Upper lobe of left lung (tissue), 6 donors: ENCODE data around the gene ANKRD61. TPM values are rescaled to one million over a fixed set of nuclear protein-coding genes. Genes with fewer than 3 reads are reported as not detected.
"Not testable (repeated sequence)": the region's sequence is repeated elsewhere in the genome, so short reads cannot be mapped to it uniquely, and the experiment has no call there.

Source experiments
- ATAC-seq, 2 donors: fragments of 200-7000 bp; cut with Tn5 transposase; one replicate each; pipeline ENCODE4 v1.9.1; 2022; ENCODE audit warnings: mild to moderate bottlenecking in 2 of 2, moderate library complexity in 2 of 2; ENCODE audit not compliant: low FRiP score in 2 of 2
- DNase-seq, 2 donors: peaks; one replicate each; pipeline ENCODE4 v3.0.0-alpha.2; 2019 to 2020
- H3K27ac ChIP-seq, 4 donors: fragments of 200-600 bp; sonication (generic); one replicate each; pipeline ENCODE4 v1.5.1; 2016 to 2019
- H3K27me3 ChIP-seq, 4 donors: fragments of 200-600 bp; sonication (generic); one replicate each; pipeline ENCODE4 v1.5.1; 2017 to 2019
- H3K36me3 ChIP-seq, 4 donors: fragments of 200-600 bp; sonication (generic); one replicate each; pipeline ENCODE4 v1.5.1; 2016 to 2019
- H3K4me1 ChIP-seq, 4 donors: fragments of 200-600 bp; sonication (generic); one replicate each; pipeline ENCODE4 v1.5.1; 2018 to 2019
- H3K4me3 ChIP-seq, 4 donors: fragments of 200-600 bp; sonication (generic); one replicate each; pipeline ENCODE4 v1.5.1; 2017 to 2019; ENCODE audit warnings: mild to moderate bottlenecking in 2 of 4, moderate library complexity in 1 of 4
- H3K9me3 ChIP-seq, 4 donors: fragments of 200-600 bp; sonication (generic); one replicate each; pipeline ENCODE4 v1.5.1; 2018 to 2019
- CTCF ChIP-seq, 6 experiments: fragments of 450-650 bp in 4 of 6; fragments of 200-600 bp in 2 of 6; sonication (generic) in 2 of 6; IDR thresholded peaks; one replicate each; pipeline ENCODE4 v1.5.1; 2016 to 2019; ENCODE audit warnings: antibody characterized with exemption in 6 of 6
- EP300 ChIP-seq, 4 donors: sonication (generic); formaldehyde crosslinking; IDR thresholded peaks; one replicate each; pipeline ENCODE4 v1.5.1; 2017; ENCODE audit warnings: antibody characterized with exemption in 4 of 4, control low read depth in 2 of 4
- POLR2A ChIP-seq, 4 donors: fragments of 450-650 bp; IDR thresholded peaks; one replicate each; pipeline ENCODE4 v1.5.1; 2016 to 2017; ENCODE audit warnings: antibody characterized with exemption in 4 of 4, mild to moderate bottlenecking in 2 of 4
- POLR2AphosphoS5 ChIP-seq, 2 donors: sonication (generic); formaldehyde crosslinking; IDR thresholded peaks; one replicate each; pipeline ENCODE4 v1.5.1; 2017; ENCODE audit warnings: antibody characterized with exemption in 2 of 2
- WGBS, 2 donors: methylation state at CpG; one replicate each; pipeline ENCODE4 v1.1.5; 2017 to 2018; 5-methylcytosine and 5-hydroxymethylcytosine counted together
- total RNA-seq, 6 donors: library from RNA; depleted of rRNA in 4 of 6; stranded (reverse); fragments of >200 nt in 4 of 6; gene quantifications; one replicate each; pipeline versions ENCODE4 v1.1.0 to v1.2.1, GENCODE V29; 2016 to 2021
- donor health status: DM: no; HTN: no; CAD: no; lungs with moderate emphysema.
- donor health status: DM: no; HTN: yes; CAD: no; lungs with severe emphysema.

The ANKRD61 gene
- total RNA-seq, 6 donors from 2014 or later: 0.46 TPM; not detected in 5

- WGBS, 2 donors: 42 to 58% methylated on average over 1 of the region's 1 CpG
- H3K4me3 ChIP-seq: no peak overlapping the region
Measured at GRCh38 chr7:6056616-6057015, 25.4 kb downstream of the ANKRD61 start.

GRCh38 chr7:6057316-6058129, 26.3 kb downstream of the ANKRD61 start:
- DNase-seq: no peak
- WGBS, 2 donors: 66 to 73% methylated on average over 14 of the region's 14 CpGs

More at GRCh38 chr7:6056616-6057015, 25.4 kb downstream of the ANKRD61 start:
- DNase-seq: no peak
- peaks cover 5 to 29% (median 7%) of the 10 kb centered on the region in 4 donors for H3K36me3 ChIP-seq
- no peaks in the 10 kb centered on the region for H3K9me3 ChIP-seq
- no peak for TF ChIP-seq EP300 (IDR thresholded peaks at IDR 0.05)
- TF ChIP-seq CTCF (IDR thresholded peaks at IDR 0.05): no peak
- TF ChIP-seq POLR2A (IDR thresholded peaks at IDR 0.05): no peak
- no peak for TF ChIP-seq POLR2AphosphoS5 (IDR thresholded peaks at IDR 0.05)
- H3K27ac ChIP-seq: no peak overlapping the region
- no peak for ATAC-seq
- H3K4me1 ChIP-seq: peaks cover 14 to 25% (median 20%) of the 10 kb centered on the region in 4 donors
- no peaks in the 10 kb centered on the region for H3K27me3 ChIP-seq

GRCh38 chr7:6059941-6060340, 28.8 kb downstream of the ANKRD61 start:
- DNase-seq, ATAC-seq, H3K36me3 ChIP-seq, H3K27me3 ChIP-seq, H3K9me3 ChIP-seq, H3K4me3 ChIP-seq, H3K27ac ChIP-seq: not testable (repeated sequence)
- H3K4me1 ChIP-seq: peaks cover 14 to 25% (median 20%) of the 10 kb centered on the region in 4 donors
- 91 to 94% methylated on average over 11 of the region's 11 CpGs for WGBS, 2 donors

More at GRCh38 chr7:6057316-6058129, 26.3 kb downstream of the ANKRD61 start:
- Histone ChIP-seq H3K27ac (peak overlapping the region in 3 of 4 donors; percentile 88 to 90 (median 89)), H3K4me1 (peaks cover 14 to 25% (median 20%) of the 10 kb centered on the region in 4 donors), H3K27me3 (no peaks in the 10 kb centered on the region), H3K9me3 (no peaks in the 10 kb centered on the region), H3K36me3 (peaks cover 5 to 20% (median 7%) of the 10 kb centered on the region in 4 donors), H3K4me3 (peak overlapping the region in 3 of 4 donors; percentile 77 to 94 (median 77))
- TF ChIP-seq POLR2AphosphoS5 (IDR thresholded peaks at IDR 0.05): no peak
- ATAC-seq: no peak

- WGBS, 2 donors: 64 to 78% methylated on average over 3 of the region's 3 CpGs
- no peaks in the 10 kb centered on the region for H3K27me3 ChIP-seq
- no peaks in the 10 kb centered on the region for H3K4me1 ChIP-seq
- ATAC-seq: no peak
- no peak overlapping the region for H3K27ac ChIP-seq
- no peaks in the 10 kb centered on the region for H3K9me3 ChIP-seq
- H3K4me3 ChIP-seq: no peak overlapping the region
- no peak for DNase-seq
- H3K36me3 ChIP-seq: no peaks in the 10 kb centered on the region
- TF ChIP-seq POLR2A (IDR thresholded peaks at IDR 0.05) (no peak), EP300 (IDR thresholded peaks at IDR 0.05) (no peak), CTCF (IDR thresholded peaks at IDR 0.05) (no peak), POLR2AphosphoS5 (IDR thresholded peaks at IDR 0.05) (no peak)
Measured at GRCh38 chr7:6071406-6071805, 40.2 kb downstream of the ANKRD61 start.

- 62 to 67% methylated on average over 9 of the region's 9 CpGs for WGBS, 2 donors
- no peak overlapping the region for H3K27ac ChIP-seq
- H3K36me3 ChIP-seq: no peaks in the 10 kb centered on the region
- H3K27me3 ChIP-seq: no peaks in the 10 kb centered on the region
- H3K9me3 ChIP-seq: no peaks in the 10 kb centered on the region
- no peak overlapping the region for H3K4me3 ChIP-seq
- DNase-seq (peak in 1 of 2 donors; percentile 59), ATAC-seq (no peak)
- peaks cover 0 to 6% (median 0%) of the 10 kb centered on the region in 4 donors for H3K4me1 ChIP-seq
- no peak for TF ChIP-seq POLR2A (IDR thresholded peaks at IDR 0.05)
- no peak for TF ChIP-seq POLR2AphosphoS5 (IDR thresholded peaks at IDR 0.05)
- TF ChIP-seq EP300 (IDR thresholded peaks at IDR 0.05): no peak
- TF ChIP-seq CTCF (IDR thresholded peaks at IDR 0.05): no peak
Measured at GRCh38 chr7:6074612-6075380, 43.6 kb downstream of the ANKRD61 start.
